HepG2 (cell line): ENCODE data around the gene ELMO2. TPM values are rescaled to one million over a fixed set of nuclear protein-coding genes. Genes with fewer than 3 reads are reported as not detected.
A peak's percentile ranks its signal among the peaks of the same experiment; 100 is the strongest.

ENCODE experiments used
- ARHGAP35 ChIP-seq: sonication (generic); formaldehyde crosslinking; IDR thresholded peaks from 2 replicates; pipeline ENCODE4 v1.9.0; 2022; ENCODE audit warnings: mild to moderate bottlenecking, inconsistent platforms, moderate library complexity, missing genetic modification reagents, borderline replicate concordance
- CAMTA2 ChIP-seq: sonication (generic); formaldehyde crosslinking; IDR thresholded peaks from 2 replicates; pipeline ENCODE4 v1.4.0; 2020; ENCODE audit warnings: mild to moderate bottlenecking, missing genetic modification reagents, borderline replicate concordance
- DRAP1 ChIP-seq: IDR thresholded peaks from 2 replicates; pipeline ENCODE4 v1.6.1; 2016; ENCODE audit warnings: missing genetic modification reagents, missing compliant biosample characterization
- FOXM1 ChIP-seq: sonication (generic); formaldehyde crosslinking; IDR thresholded peaks from 2 replicates; pipeline ENCODE4 v1.5.0; 2020; ENCODE audit warnings: missing genetic modification reagents
- KDM5B ChIP-seq: sonication (generic); formaldehyde crosslinking; IDR thresholded peaks from 2 replicates; pipeline ENCODE4 v1.4.0; 2020; ENCODE audit warnings: missing genetic modification reagents, mild to moderate bottlenecking, borderline replicate concordance
- KLF12 ChIP-seq: sonication (generic); formaldehyde crosslinking; IDR thresholded peaks from 2 replicates; pipeline ENCODE4 v1.4.0; 2020; ENCODE audit warnings: missing genetic modification reagents, borderline replicate concordance
- KLF9 ChIP-seq: IDR thresholded peaks from 2 replicates; pipeline ENCODE4 v1.6.1; 2016; ENCODE audit warnings: low read depth
- MNT ChIP-seq: fragments of 450-650 bp; IDR thresholded peaks from 2 replicates; pipeline ENCODE4 v1.6.1; 2016
- POGK ChIP-seq: sonication (generic); formaldehyde crosslinking; conservative IDR thresholded peaks from 2 replicates; pipeline ENCODE4 v1.8.0; 2022; ENCODE audit warnings: mild to moderate bottlenecking, moderate library complexity, missing genetic modification reagents
- PREB ChIP-seq: sonication (generic); formaldehyde crosslinking; IDR thresholded peaks from 2 replicates; pipeline ENCODE4 v1.4.0; 2020; ENCODE audit warnings: missing genetic modification reagents
- RNF2 ChIP-seq: fragments of 450-650 bp; conservative IDR thresholded peaks from 2 replicates; pipeline ENCODE4 v1.6.1; 2016; ENCODE audit warnings: low read depth
- SMARCC2 ChIP-seq: fragments of 450-650 bp; IDR thresholded peaks from 2 replicates; pipeline ENCODE4 v1.6.1; 2017; ENCODE audit warnings: antibody characterized with exemption, mild to moderate bottlenecking
- SUZ12 ChIP-seq: fragments of 150-350 bp; IDR thresholded peaks from 2 replicates; pipeline ENCODE4 v1.6.1; 2014; ENCODE audit warnings: low read depth, low read length
- ZFX ChIP-seq: sonication (generic); formaldehyde crosslinking; IDR thresholded peaks from 2 replicates; pipeline ENCODE4 v1.4.0; 2020; ENCODE audit warnings: mild to moderate bottlenecking, low read depth, missing genetic modification reagents, moderate library complexity
- ZNF382 ChIP-seq: sonication (generic); formaldehyde crosslinking; IDR thresholded peaks from 2 replicates; pipeline ENCODE4 v1.5.0; 2020; ENCODE audit warnings: missing genetic modification reagents, mild to moderate bottlenecking, borderline replicate concordance
- ZNF644 ChIP-seq: IDR thresholded peaks from 2 replicates; pipeline ENCODE4 v1.6.1; 2016; ENCODE audit warnings: low read depth
- ZNF660 ChIP-seq: sonication (generic); formaldehyde crosslinking; IDR thresholded peaks from 2 replicates; pipeline ENCODE4 v1.5.1; 2020; ENCODE audit warnings: mild to moderate bottlenecking, low read depth, missing genetic modification reagents, borderline replicate concordance
- ZNF878 ChIP-seq: sonication (generic); formaldehyde crosslinking; IDR thresholded peaks from 2 replicates; pipeline ENCODE4 v1.8.1; 2023; ENCODE audit warnings: mild to moderate bottlenecking, missing genetic modification reagents, moderate library complexity
- polyA plus RNA-seq, 8 experiments: library from polyadenylated mRNA; depleted of rRNA in 3 of 8; stranded (reverse) in 7 of 8; unstranded in 1 of 8; fragments of >200 nt; fragmentation: Illumina TruSeq in 4 of 8; extraction: Trizol in 4 of 8; gene quantifications; 2 replicates each; pipeline versions ENCODE4 v1.2.1 to v1.2.3, GENCODE V29; 2011 to 2016; ENCODE audit warnings: low read depth in 4 of 8, missing spikeins in 1 of 8, mixed read lengths in 1 of 8; ENCODE audit not compliant: insufficient read depth in 1 of 8
- total RNA-seq, 5 experiments: library from RNA; depleted of rRNA; stranded (reverse); fragments of >200 nt; fragmentation: Illumina TruSeq; extraction: Trizol; gene quantifications; 2 replicates each; pipeline ENCODE4 v1.2.3, GENCODE V29; 2016; ENCODE audit warnings: low read depth in 1 of 5
- TF ChIP-seq, protein P1 (sequence below): sonication (generic); formaldehyde crosslinking; IDR thresholded peaks from 2 replicates; pipeline ENCODE4 v1.8.0; 2022; ENCODE audit warnings: missing genetic modification reagents, mild to moderate bottlenecking, borderline replicate concordance

The ELMO2 gene
- total and polyA plus RNA-seq, 2 of the 13 experiments (the other 11 are each of a cell fraction or from before 2014, with no cell fraction given) = 30.6 to 35.7 TPM

- 0 out of 2 replicates have a peak, but pooled peaks have one; percentile 72 for TF ChIP-seq PREB (CRISPR knock-in tag)
- TF ChIP-seq POGK (CRISPR knock-in tag) = peak; percentile 56; the same call in 1 of the 2 replicates
- TF ChIP-seq DRAP1 (CRISPR knock-in tag) = peak; percentile 92
- peak; percentile 98 for TF ChIP-seq KLF12 (CRISPR knock-in tag)
- TF ChIP-seq KDM5B = 0 out of 2 replicates have a peak, but pooled peaks have one; percentile 67
- peak; percentile 93; the same call in 1 of the 2 replicates for TF ChIP-seq KLF9 (CRISPR knock-in tag)
- TF ChIP-seq, protein P1, sequence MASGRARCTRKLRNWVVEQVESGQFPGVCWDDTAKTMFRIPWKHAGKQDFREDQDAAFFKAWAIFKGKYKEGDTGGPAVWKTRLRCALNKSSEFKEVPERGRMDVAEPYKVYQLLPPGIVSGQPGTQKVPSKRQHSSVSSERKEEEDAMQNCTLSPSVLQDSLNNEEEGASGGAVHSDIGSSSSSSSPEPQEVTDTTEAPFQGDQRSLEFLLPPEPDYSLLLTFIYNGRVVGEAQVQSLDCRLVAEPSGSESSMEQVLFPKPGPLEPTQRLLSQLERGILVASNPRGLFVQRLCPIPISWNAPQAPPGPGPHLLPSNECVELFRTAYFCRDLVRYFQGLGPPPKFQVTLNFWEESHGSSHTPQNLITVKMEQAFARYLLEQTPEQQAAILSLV (CRISPR knock-in tag) = peak; percentile 88; the same call in 1 of the 2 replicates
- TF ChIP-seq ARHGAP35 (CRISPR knock-in tag) = peak; percentile 78; the same call in 1 of the 2 replicates
- TF ChIP-seq CAMTA2 (CRISPR knock-in tag) = no peak
- no peak for TF ChIP-seq ZNF382 (CRISPR knock-in tag)
- peak; percentile 75; the same call in 1 of the 2 replicates for TF ChIP-seq ZNF878 (CRISPR knock-in tag)
- 0 out of 2 replicates have a peak, but pooled peaks have one; percentile 48 for TF ChIP-seq FOXM1 (CRISPR knock-in tag)
- TF ChIP-seq MNT = peak; percentile 35; the same call in 1 of the 2 replicates
- no peak for TF ChIP-seq SMARCC2
- no peak for TF ChIP-seq SUZ12
- TF ChIP-seq ZNF644 = no peak
- no peak; the same call in 1 of the 2 replicates for TF ChIP-seq ZNF660 (CRISPR knock-in tag)
- TF ChIP-seq RNF2 = no peak
- peak; percentile 100 for TF ChIP-seq ZFX (CRISPR knock-in tag)
These were observed at the start of gene ELMO2 (continued) for GRCh38 chr20:46406200-46406985.
